Lower leg skin (tissue), 3 donors: ENCODE data around the gene TRAPPC12.

ENCODE experiments used
- CTCF ChIP-seq, 3 donors: fragments of 450-650 bp; IDR thresholded peaks; one replicate each; pipeline ENCODE4 v1.5.1; 2016; ENCODE audit warnings: antibody characterized with exemption in 3 of 3, mild to moderate bottlenecking in 3 of 3, moderate library complexity in 2 of 3
- POLR2A ChIP-seq, 2 donors: fragments of 450-650 bp; IDR thresholded peaks; one replicate each; pipeline ENCODE4 v1.6.1; 2016 to 2017; ENCODE audit warnings: antibody characterized with exemption in 2 of 2, mild to moderate bottlenecking in 1 of 2, moderate library complexity in 1 of 2

- TF ChIP-seq CTCF (IDR thresholded peaks at IDR 0.05) (no peak), POLR2A (IDR thresholded peaks at IDR 0.05) (no peak)
These were observed 83.1 kb downstream of the TRAPPC12 start for GRCh38 chr2:3462493-3463104.
